Mucosa of descending colon (tissue), 3 donors: ENCODE data around the gene THYN1. TPM values are rescaled to one million over a fixed set of nuclear protein-coding genes. Genes with fewer than 3 reads are reported as not detected.

Experiments
- ATAC-seq: fragments of 200-7000 bp; cut with Tn5 transposase; one replicate; pipeline ENCODE4 v1.9.1; 2020; ENCODE audit warnings: mild to moderate bottlenecking, moderate library complexity
- DNase-seq, 3 donors: peaks; one replicate each; pipeline ENCODE4 v3.0.0-alpha.2; 2020
- H3K36me3 ChIP-seq: fragments of 200-600 bp; one replicate; pipeline ENCODE4 v1.8.0; 2021; ENCODE audit warnings: low read depth, mild to moderate bottlenecking
- H3K4me1 ChIP-seq: fragments of 200-600 bp; one replicate; pipeline ENCODE4 v1.8.0; 2021; ENCODE audit warnings: low read depth, mild to moderate bottlenecking
- H3K4me3 ChIP-seq: fragments of 200-600 bp; one replicate; pipeline ENCODE4 v1.8.0; 2021; ENCODE audit warnings: mild to moderate bottlenecking
- H3K9me3 ChIP-seq: fragments of 200-600 bp; one replicate; pipeline ENCODE4 v1.8.0; 2021; ENCODE audit warnings: mild to moderate bottlenecking
- CTCF ChIP-seq: fragments of 200-600 bp; IDR thresholded peaks from one replicate; pipeline ENCODE4 v1.8.0; 2022; ENCODE audit warnings: antibody characterized with exemption, mild to moderate bottlenecking
- intact Hi-C, 2 donors: fragments of 100-400 bp; cut with DNase I in 1 of 2; cut with micrococcal nuclease in 1 of 2; formaldehyde crosslinking; loops; one replicate each; pipeline versions ENCODE4 v1.11.0 to v1.11.1; 2022; cut with DNase I, micrococcal nuclease
- total RNA-seq, 3 donors: library from RNA; stranded (reverse); fragmentation: NEBNext Ultra II Directional in 2 of 3; extraction: Animal tissue kit (Norgen Biotek cat#: 25700) in 2 of 3; gene quantifications; one replicate each; pipeline versions ENCODE4 v1.2.1 to v1.2.4, GENCODE V29; 2021 to 2023
- donor health status: DM: no; HTN: no; CAD: no; lungs with moderate emphysema.
- donor health status: DM: no; HTN: no; CAD: no.
- donor health status: DM: no; HTN: yes; CAD: no.

The THYN1 gene
- total RNA-seq, 3 donors from 2014 or later, result 33.5 to 40.2 (median 35.5) TPM

- TF ChIP-seq CTCF, result no peak
- ATAC-seq, result no peak
- DNase-seq, result no peak
- H3K36me3 ChIP-seq, result no peaks in the 10 kb centered on the region
- no peak overlapping the region for H3K4me3 ChIP-seq
- H3K9me3 ChIP-seq, result no peaks in the 10 kb centered on the region
- intact Hi-C loops, result no loop called here
- peaks cover 3% of the 10 kb centered on the region for H3K4me1 ChIP-seq
Measured at GRCh38 chr11:134233729-134234179, 19.4 kb downstream of the THYN1 start.

GRCh38 chr11:134231958-134232659, 21.0 kb downstream of the THYN1 start:
- TF ChIP-seq CTCF, result no peak
- Histone ChIP-seq H3K4me1 (peaks cover 3% of the 10 kb centered on the region), H3K9me3 (no peaks in the 10 kb centered on the region), H3K36me3 (no peaks in the 10 kb centered on the region), H3K4me3 (no peak overlapping the region)
- ATAC-seq, result no peak
- no peak for DNase-seq
- intact Hi-C loops, result no loop called here

- intact Hi-C loops, result no loop called here
Measured at GRCh38 chr11:134230339-134230738, 22.8 kb downstream of the THYN1 start.

GRCh38 chr11:134229126-134229790, 23.9 kb downstream of the THYN1 start:
- Histone ChIP-seq H3K9me3 (no peaks in the 10 kb centered on the region), H3K4me3 (no peak overlapping the region), H3K4me1 (peaks cover 16% of the 10 kb centered on the region), H3K36me3 (no peaks in the 10 kb centered on the region)
- ATAC-seq (no peak), DNase-seq (no peak)
- TF ChIP-seq CTCF, result no peak
- intact Hi-C loops, result no loop called here

More at GRCh38 chr11:134230339-134230738, 22.8 kb downstream of the THYN1 start:
- Histone ChIP-seq H3K36me3 (no peaks in the 10 kb centered on the region), H3K4me3 (no peak overlapping the region), H3K9me3 (no peaks in the 10 kb centered on the region), H3K4me1 (peaks cover 15% of the 10 kb centered on the region)
- ATAC-seq (no peak), DNase-seq (no peak)
- TF ChIP-seq CTCF, result no peak

- Histone ChIP-seq H3K4me3 (no peak overlapping the region), H3K4me1 (peaks cover 16% of the 10 kb centered on the region), H3K36me3 (no peaks in the 10 kb centered on the region), H3K9me3 (no peaks in the 10 kb centered on the region)
- ATAC-seq (no peak), DNase-seq (no peak)
- TF ChIP-seq CTCF, result no peak
- intact Hi-C loops, result no loop called here
Measured at GRCh38 chr11:134228625-134229024, 24.5 kb downstream of the THYN1 start.
